ENCODE results near the gene KLHL6.
A peak's percentile ranks its signal among the peaks of the same experiment; 100 is the strongest.
"Not testable (repeated sequence)": the region's sequence is repeated elsewhere in the genome, so short reads cannot be mapped to it uniquely, and the experiment has no call there.

Gene KLHL6

DNA sequence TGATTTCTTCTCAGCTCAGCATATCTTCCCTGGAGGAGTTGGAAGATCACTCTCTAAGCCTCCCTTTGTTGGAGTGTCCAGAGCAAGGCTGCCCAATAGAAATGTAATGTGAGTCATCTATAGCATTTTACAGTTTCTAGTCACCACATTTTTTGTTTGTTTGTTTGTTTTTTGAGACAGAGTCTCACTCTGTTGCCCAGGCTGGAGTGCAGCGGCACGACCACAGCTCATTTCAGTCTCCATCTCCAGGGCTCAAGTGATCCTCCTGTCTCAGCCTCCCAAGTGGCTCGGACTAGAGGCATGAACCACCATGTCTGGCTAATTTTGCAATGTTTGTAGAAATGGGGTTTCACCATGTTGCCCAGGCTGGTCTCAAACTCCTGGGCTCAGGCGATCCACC, 21.3 kb downstream of the KLHL6 start:
- TF ChIP-seq Cebpa-rat (IDR thresholded peaks at IDR 0.05): no peak
- H3K27me3 ChIP-seq: no peaks in the 10 kb centered on the region
- no peak overlapping the region for H3K27ac ChIP-seq
- no peak overlapping the region for H3K9ac ChIP-seq
- peaks cover 50% of the 10 kb centered on the region for H3K36me3 ChIP-seq
- peaks cover 33% of the 10 kb centered on the region for H3K4me1 ChIP-seq
- H4K20me1 ChIP-seq: peaks cover 92% of the 10 kb centered on the region
- no peak overlapping the region for H3K4me3 ChIP-seq
- H3K4me2 ChIP-seq: no peak overlapping the region
- H3K9me3 ChIP-seq: peaks cover 6% of the 10 kb centered on the region; the same call in 1 of the 2 replicates

DNA sequence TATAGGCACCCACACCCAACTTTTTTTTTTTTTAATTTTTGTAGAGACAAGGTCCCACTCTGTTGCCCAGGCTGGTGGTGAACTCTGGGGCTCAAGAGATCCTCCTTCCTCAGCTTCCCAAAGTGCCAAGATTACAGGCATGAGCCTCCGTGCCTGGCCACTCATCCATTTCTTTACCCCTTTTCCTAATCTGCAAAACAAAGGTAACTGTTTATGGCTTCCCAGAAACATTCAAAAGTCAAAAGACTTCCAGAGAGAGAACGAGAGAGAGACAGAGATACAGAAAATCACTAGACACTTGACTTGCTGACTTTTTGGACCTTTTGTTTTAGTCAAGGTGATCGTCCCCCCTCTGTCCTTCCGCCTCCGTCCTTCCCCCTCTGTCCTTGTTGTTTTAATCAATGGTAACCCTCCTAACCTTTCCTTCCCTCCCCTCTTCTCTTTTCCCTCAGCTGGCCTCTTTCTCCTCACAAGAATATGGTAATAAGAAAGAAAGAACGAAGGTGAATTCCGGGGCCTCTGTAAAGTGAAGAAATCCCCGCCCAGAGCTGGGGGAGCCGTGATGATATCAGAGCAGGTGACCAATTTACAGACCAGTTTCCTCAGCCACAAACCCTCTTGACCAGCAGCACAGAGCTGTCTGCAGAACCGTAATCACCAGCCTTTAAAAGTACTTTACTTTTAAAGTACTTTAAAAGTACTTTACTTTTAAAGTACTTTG, 21.9 kb downstream of the KLHL6 start:
- Histone ChIP-seq H3K36me3 (peaks cover 50% of the 10 kb centered on the region), H3K9ac (no peak overlapping the region), H3K9me3 (peaks cover 11% of the 10 kb centered on the region; the same call in 1 of the 2 replicates), H4K20me1 (peaks cover 85% of the 10 kb centered on the region), H3K4me1 (peaks cover 33% of the 10 kb centered on the region), H3K27ac (no peak overlapping the region), H3K4me3 (no peak overlapping the region), H3K4me2 (no peak overlapping the region), H3K27me3 (no peaks in the 10 kb centered on the region)
- no peak for TF ChIP-seq Cebpa-rat (IDR thresholded peaks at IDR 0.05)

DNA sequence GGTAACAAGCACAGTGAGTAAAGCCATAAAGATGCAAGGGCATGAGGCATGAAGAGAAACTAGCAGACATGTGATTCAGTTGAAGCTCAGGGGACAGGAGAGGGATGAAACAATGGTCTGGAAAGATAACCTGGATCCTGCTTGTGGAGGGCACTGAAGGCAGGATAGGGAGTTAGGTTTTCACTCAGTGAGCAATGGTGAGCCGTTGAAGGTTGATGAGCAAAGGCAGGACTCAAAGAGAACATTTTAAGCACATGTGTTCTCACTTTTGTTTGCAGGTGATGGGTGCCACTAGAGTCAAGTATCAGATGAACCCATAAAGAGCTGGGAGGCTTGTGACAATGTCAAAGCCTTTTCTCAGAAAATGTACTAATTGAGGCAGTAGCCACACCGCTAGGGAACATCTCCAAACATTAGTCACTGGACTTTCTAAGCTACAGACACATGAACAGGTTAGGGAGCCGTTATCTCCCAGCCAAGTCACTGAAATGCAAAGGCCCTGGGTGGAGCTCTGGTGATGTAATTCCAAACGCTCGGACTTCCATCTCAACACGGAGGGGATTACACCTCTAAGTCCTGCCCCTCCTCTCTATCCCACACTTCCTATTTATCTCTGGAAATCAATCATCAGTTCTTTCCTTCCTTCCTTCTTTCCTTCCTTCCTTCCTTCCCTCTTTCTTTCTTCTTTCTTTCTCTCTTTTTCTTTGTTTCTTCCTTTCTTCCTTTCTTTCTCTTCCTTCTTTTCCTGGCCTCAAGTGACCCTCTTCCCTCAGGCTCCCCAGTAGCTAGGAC, 22.7 kb downstream of the KLHL6 start:
- no peak overlapping the region for H3K4me3 ChIP-seq
- H3K9me3 ChIP-seq: peaks cover 11% of the 10 kb centered on the region; the same call in 1 of the 2 replicates
- peaks cover 83% of the 10 kb centered on the region for H4K20me1 ChIP-seq
- no peak overlapping the region for H3K9ac ChIP-seq
- no peak overlapping the region for H3K27ac ChIP-seq
- no peaks in the 10 kb centered on the region for H3K27me3 ChIP-seq
- H3K36me3 ChIP-seq: peaks cover 57% of the 10 kb centered on the region
- no peak overlapping the region for H3K4me2 ChIP-seq
- no peak for TF ChIP-seq Cebpa-rat (IDR thresholded peaks at IDR 0.05)
- H3K4me1 ChIP-seq: peaks cover 33% of the 10 kb centered on the region

DNA sequence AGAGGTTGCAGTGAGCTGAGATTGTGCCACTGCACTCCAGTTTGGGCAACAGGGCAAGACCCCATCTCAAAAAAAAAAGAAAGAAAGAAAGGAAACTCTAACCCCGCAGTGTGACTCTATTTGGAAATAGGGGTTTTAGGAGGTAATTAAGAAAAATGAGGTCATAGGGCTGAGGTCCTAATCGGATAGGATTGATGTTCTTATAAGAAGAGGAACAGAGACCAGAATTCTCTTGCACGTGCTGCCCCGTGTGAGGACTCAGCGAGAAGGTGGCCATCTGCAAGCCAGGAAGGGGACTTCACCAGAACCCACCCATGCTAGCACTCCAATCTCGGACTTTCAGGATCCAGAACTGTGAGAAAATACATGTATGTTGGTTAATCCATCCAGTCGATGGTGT, 25.8 kb downstream of the KLHL6 start:
- Histone ChIP-seq H3K4me2 (no peak overlapping the region), H3K27me3 (no peaks in the 10 kb centered on the region), H3K9me3 (peaks cover 11% of the 10 kb centered on the region; the same call in 1 of the 2 replicates), H3K36me3 (peaks cover 73% of the 10 kb centered on the region), H3K27ac (no peak overlapping the region), H3K4me1 (peaks cover 12% of the 10 kb centered on the region), H4K20me1 (peaks cover 53% of the 10 kb centered on the region; the same call in 1 of the 2 replicates), H3K4me3 (no peak overlapping the region), H3K9ac (no peak overlapping the region)
- TF ChIP-seq Cebpa-rat (IDR thresholded peaks at IDR 0.05): no peak

DNA sequence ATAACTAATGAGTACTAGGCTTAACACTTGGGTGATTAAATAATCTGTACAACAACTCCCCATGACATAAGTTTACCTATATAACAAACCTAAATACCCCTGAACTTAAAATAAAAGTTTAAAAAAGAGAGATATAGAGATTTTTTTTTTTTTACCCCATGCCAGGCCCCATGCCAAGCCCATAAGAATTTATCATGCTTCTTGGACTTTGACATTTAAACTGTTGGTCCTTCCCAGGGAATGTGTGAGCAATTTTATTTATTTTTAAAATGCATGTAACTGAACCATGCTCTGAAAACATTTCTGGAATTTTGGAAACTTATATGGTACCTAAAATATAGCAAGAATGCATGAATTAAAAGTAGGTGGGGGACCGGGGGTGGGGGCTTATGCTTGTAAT, 26.3 kb downstream of the KLHL6 start:
- peaks cover 78% of the 10 kb centered on the region for H3K36me3 ChIP-seq
- peaks cover 11% of the 10 kb centered on the region; the same call in 1 of the 2 replicates for H3K9me3 ChIP-seq
- peaks cover 12% of the 10 kb centered on the region for H3K4me1 ChIP-seq
- H3K27ac ChIP-seq: no peak overlapping the region
- H3K9ac ChIP-seq: no peak overlapping the region
- H3K27me3 ChIP-seq: no peaks in the 10 kb centered on the region
- peaks cover 50% of the 10 kb centered on the region; the same call in 1 of the 2 replicates for H4K20me1 ChIP-seq
- TF ChIP-seq Cebpa-rat (IDR thresholded peaks at IDR 0.05): no peak
- no peak overlapping the region for H3K4me2 ChIP-seq
- no peak overlapping the region for H3K4me3 ChIP-seq

DNA sequence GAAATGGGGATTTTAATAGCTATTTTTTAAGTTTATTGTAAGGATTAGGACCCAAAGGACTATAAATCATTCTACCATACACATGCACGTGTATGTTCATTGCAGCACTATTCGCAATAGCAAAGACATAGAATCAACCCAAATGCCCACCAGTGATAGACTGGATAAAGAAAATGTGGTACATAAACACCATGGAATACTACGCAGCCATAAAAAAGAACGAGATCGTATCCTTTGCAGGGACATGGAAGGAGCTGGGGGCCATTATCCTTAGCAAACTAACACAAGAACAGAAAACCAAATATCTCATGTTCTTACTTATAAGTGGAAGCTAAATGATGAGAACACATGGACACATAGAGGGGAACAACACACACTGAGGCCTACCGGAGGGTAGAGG, 26.7 kb downstream of the KLHL6 start:
- not testable (repeated sequence) for H3K9ac ChIP-seq, H3K4me2 ChIP-seq, H3K27ac ChIP-seq, H3K4me3 ChIP-seq, H3K27me3 ChIP-seq
- Histone ChIP-seq H4K20me1 (peaks cover 47% of the 10 kb centered on the region; the same call in 1 of the 2 replicates), H3K36me3 (peaks cover 82% of the 10 kb centered on the region), H3K9me3 (peaks cover 11% of the 10 kb centered on the region; the same call in 1 of the 2 replicates), H3K4me1 (peaks cover 12% of the 10 kb centered on the region)

DNA sequence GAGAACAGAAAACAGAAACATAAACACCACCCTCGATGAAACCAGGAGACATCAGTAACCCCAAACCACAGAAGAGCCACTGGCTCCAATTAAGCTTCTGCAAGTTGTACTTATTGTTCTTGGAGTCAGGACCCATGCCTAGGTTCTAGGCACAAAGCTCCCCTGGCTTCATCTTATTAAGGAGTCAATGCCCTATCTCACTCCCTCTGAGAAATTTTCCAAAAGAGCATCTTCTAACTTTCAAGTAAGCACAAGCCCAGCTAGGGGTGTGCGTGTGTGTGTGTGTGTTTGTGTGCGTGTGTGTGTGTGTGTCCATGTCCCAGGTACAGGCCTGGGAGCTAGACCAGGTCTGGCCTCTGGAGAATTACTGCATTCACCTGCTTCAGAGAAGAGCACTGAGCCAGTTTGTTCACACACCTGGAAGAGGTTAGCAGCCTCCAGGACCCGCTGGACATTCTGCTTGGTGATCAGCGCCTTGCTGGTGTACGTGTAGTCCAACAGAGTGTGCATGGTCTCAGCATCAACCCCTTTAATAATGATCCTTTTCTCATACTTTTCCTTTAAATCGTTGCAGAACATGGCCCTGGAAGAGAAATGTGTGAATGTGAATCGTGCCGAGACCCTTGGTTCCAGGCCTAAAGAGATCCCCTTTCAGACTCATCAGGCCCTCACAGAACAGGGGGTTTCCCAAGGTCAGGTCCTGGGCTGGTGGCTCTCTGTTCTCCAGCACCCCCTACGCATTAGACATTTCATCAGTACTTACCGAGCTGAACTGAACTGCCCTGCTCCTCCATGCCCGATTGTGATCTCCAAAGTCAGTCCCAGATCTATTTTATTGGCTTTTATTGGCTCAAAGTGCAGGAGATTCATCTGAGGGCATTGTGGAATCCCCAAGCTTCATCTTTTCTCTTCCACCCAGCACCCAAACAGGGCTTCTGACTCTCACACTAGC, 27.8 kb downstream of the KLHL6 start:
- H3K4me3 ChIP-seq: no peak overlapping the region
- H3K27ac ChIP-seq: no peak overlapping the region
- H3K4me2 ChIP-seq: peak overlapping the region; percentile 27; the same call in 1 of the 2 replicates
- H3K9me3 ChIP-seq: peaks cover 11% of the 10 kb centered on the region; the same call in 1 of the 2 replicates
- H3K9ac ChIP-seq: no peak overlapping the region
- no peaks in the 10 kb centered on the region for H3K27me3 ChIP-seq
- peaks cover 89% of the 10 kb centered on the region for H3K36me3 ChIP-seq
- peaks cover 12% of the 10 kb centered on the region for H3K4me1 ChIP-seq
- H4K20me1 ChIP-seq: peaks cover 36% of the 10 kb centered on the region; the same call in 1 of the 2 replicates
- no peak for TF ChIP-seq Cebpa-rat (IDR thresholded peaks at IDR 0.05)

DNA sequence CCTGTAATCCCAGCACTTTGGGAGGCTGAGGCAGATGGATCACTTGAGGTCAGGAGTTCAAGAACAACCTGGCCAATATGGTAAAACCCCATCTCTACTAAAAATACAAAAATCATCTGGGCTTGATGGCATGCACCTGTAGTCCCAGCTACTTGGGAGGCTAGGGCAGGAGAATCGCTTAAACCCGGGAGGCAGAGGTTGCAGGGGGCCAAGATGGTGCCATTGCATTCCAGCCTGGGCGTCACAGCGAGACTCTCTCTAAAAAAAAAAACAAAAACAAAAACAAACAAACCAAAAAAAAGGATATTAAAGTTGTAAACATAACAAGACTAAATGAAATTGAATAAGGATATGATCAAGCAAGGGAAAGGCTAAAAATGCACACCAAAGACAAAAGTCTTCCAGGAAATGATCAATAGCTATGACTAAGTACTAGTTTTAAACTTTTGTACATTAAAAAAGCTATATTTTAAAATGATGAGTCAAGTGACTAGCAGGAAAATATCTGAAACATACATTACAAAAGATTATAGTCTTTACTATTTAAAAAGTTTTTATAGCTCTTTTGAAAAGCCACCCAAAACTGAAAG, 28.6 kb downstream of the KLHL6 start:
- H3K4me1 ChIP-seq: peaks cover 12% of the 10 kb centered on the region
- peak overlapping the region; percentile 27; the same call in 1 of the 2 replicates for H3K4me2 ChIP-seq

DNA sequence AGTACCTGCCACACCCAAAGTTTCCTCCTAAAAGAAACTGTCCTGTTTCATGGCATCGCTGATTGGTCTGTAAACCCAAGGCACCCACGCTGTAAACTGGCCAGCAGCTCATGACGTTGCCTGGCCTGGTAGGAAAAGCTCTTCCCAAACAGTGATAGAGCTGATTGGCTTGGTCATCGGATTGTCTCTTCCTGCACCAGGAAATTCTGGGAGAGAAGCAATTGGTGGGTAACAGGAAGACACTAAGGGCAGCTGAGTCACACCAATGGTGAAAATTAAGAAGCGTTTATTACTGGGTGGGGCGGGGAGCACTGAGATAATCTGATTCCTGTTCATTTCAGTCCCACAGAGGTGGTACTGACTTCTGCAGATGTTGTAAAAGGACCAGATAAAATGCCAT, 31.0 kb downstream of the KLHL6 start:
- H4K20me1 ChIP-seq: peaks cover 6% of the 10 kb centered on the region; the same call in 1 of the 2 replicates
- H3K4me1 ChIP-seq: peaks cover 12% of the 10 kb centered on the region

More for the DNA sequence above, 28.6 kb downstream of the KLHL6 start:
- H3K36me3 ChIP-seq: peaks cover 89% of the 10 kb centered on the region
- H3K27ac ChIP-seq: no peak overlapping the region
- no peak for TF ChIP-seq Cebpa-rat (IDR thresholded peaks at IDR 0.05)
- peaks cover 11% of the 10 kb centered on the region; the same call in 1 of the 2 replicates for H3K9me3 ChIP-seq
- peaks cover 29% of the 10 kb centered on the region; the same call in 1 of the 2 replicates for H4K20me1 ChIP-seq
- H3K27me3 ChIP-seq: no peaks in the 10 kb centered on the region
- no peak overlapping the region for H3K4me3 ChIP-seq
- H3K9ac ChIP-seq: no peak overlapping the region

DNA sequence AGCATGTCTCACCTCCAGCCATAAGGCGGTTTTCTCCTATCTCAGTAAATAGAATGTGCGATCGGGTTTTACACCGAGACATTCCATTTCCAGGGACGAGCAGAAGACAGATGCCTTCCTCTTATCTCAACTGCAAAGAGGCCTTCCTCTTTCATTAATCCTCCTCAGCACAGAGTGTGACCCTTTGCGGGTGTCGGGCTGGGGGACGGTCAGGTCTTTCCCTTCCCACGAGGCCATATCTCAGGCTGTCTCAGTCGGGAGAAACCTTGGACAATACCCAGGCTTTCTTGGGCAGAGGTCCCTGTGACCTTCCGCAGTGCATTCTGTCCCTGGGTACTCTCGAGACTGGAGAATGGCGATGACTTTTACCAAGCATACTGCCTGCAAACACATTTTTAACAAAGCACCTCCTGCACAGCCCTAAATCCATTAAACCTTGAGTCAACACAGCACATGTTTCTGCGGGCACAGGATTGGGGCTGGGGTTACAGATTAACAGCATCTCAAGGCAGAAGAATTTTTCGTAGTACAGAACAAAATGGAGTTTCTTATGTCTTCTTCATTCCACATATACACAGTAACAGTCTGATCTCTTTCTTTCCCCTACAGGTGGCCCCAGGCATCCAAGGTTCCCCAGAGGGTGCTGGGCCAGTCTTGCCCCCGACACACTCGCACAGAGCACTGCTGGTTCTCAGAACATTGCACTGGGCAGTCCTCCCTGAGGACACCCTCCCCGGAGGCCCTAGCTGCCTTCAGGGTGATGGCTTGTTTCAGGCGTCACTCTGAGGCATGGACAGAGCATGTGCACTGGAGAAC, 34.6 kb downstream of the KLHL6 start:
- H3K4me1 ChIP-seq: peaks cover 32% of the 10 kb centered on the region
- H3K9ac ChIP-seq, H3K4me3 ChIP-seq, H3K9me3 ChIP-seq, H3K27me3 ChIP-seq, H4K20me1 ChIP-seq, H3K27ac ChIP-seq, H3K4me2 ChIP-seq: not testable (repeated sequence)
- H3K36me3 ChIP-seq: peaks cover 82% of the 10 kb centered on the region

More for the DNA sequence above, 31.0 kb downstream of the KLHL6 start:
- H3K4me3 ChIP-seq: no peak overlapping the region
- H3K36me3 ChIP-seq: peaks cover 91% of the 10 kb centered on the region
- no peak overlapping the region for H3K9ac ChIP-seq
- H3K27ac ChIP-seq: no peak overlapping the region
- peaks cover 6% of the 10 kb centered on the region; the same call in 1 of the 2 replicates for H3K9me3 ChIP-seq
- no peaks in the 10 kb centered on the region for H3K27me3 ChIP-seq
- TF ChIP-seq Cebpa-rat (IDR thresholded peaks at IDR 0.05): no peak
- no peak overlapping the region for H3K4me2 ChIP-seq

DNA sequence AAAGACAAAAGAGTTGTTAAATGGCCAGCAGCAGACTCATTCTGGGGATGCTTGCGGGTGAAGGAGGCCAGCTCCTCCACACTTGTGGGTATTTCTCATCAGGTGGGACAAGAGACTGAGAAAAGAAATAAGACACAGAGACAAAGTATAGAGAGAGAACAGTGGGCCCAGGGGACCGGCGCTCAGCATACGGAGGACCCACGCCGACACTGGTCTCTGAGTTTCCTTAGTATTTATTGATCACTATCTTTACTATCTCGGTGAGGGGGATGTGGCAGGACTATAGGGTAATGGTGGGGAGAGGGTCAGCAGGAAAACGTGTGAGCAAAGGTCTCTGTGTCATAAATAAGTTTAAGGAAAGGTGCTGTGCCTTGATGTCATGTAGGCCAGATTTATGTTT, 35.2 kb downstream of the KLHL6 start:
- not testable (repeated sequence) for H3K27me3 ChIP-seq, H3K9me3 ChIP-seq, H3K4me2 ChIP-seq, H3K9ac ChIP-seq, H3K4me3 ChIP-seq, H4K20me1 ChIP-seq, H3K27ac ChIP-seq
- Histone ChIP-seq H3K36me3 (peaks cover 75% of the 10 kb centered on the region), H3K4me1 (peaks cover 39% of the 10 kb centered on the region)
